OCI-LY1 (cell line): Measurements from ENCODE around the gene DOCK2.

Experiments used
- CTCF ChIP-seq: fragments of 200-600 bp; sonication (generic), shearing (Covaris generic); IDR thresholded peaks from 2 replicates; pipeline ENCODE4 v1.5.1; 2017; ENCODE audit warnings: mild to moderate bottlenecking, antibody characterized with exemption, low read length, moderate library complexity, mixed read lengths
- EZH2 ChIP-seq: fragments of 200-600 bp; sonication (generic), shearing (Covaris generic); IDR thresholded peaks from 2 replicates; pipeline ENCODE4 v1.8.0; 2017; ENCODE audit warnings: borderline replicate concordance, mixed run types, mild to moderate bottlenecking, antibody characterized with exemption, low read length, moderate library complexity, mixed read lengths

GRCh38 chr5:169803077-169803981, 166.3 kb downstream of the DOCK2 start:
- TF ChIP-seq CTCF = no peak
- no peak for TF ChIP-seq EZH2
